HepG2 (cell line): ENCODE data around the gene FLAD1. TPM values are rescaled to one million over a fixed set of nuclear protein-coding genes. Genes with fewer than 3 reads are reported as not detected.

Source experiments
- ETV5 ChIP-seq: IDR thresholded peaks from 2 replicates; pipeline ENCODE4 v1.6.1; 2018; ENCODE audit warnings: missing biosample characterization, missing genetic modification reagents, inconsistent platforms, borderline replicate concordance
- GZF1 ChIP-seq: sonication (generic); formaldehyde crosslinking; IDR thresholded peaks from 2 replicates; pipeline ENCODE4 v1.5.1; 2020; ENCODE audit warnings: mild to moderate bottlenecking, missing genetic modification reagents
- HBP1 ChIP-seq: IDR thresholded peaks from 2 replicates; pipeline ENCODE4 v1.6.1; 2016; ENCODE audit warnings: low read depth, control low read depth
- HOXA3 ChIP-seq: sonication (generic); formaldehyde crosslinking; IDR thresholded peaks from 2 replicates; pipeline ENCODE4 v1.5.0; 2020; ENCODE audit warnings: missing genetic modification reagents
- HOXA5 ChIP-seq: sonication (generic); formaldehyde crosslinking; IDR thresholded peaks from 2 replicates; pipeline ENCODE4 v1.4.0; 2020; ENCODE audit warnings: missing genetic modification reagents
- ISX ChIP-seq: sonication (generic); formaldehyde crosslinking; conservative IDR thresholded peaks from 2 replicates; pipeline ENCODE4 v1.5.0; 2020; ENCODE audit warnings: missing genetic modification reagents
- JUND ChIP-seq: sonication (generic); formaldehyde crosslinking; IDR thresholded peaks from 2 replicates; pipeline ENCODE4 v1.8.0; 2022; ENCODE audit warnings: mild to moderate bottlenecking, missing genetic modification reagents
- KIAA2018 ChIP-seq: sonication (generic); formaldehyde crosslinking; IDR thresholded peaks from 2 replicates; pipeline ENCODE4 v1.5.0; 2020; ENCODE audit warnings: mild to moderate bottlenecking, missing genetic modification reagents, borderline replicate concordance
- MYPOP ChIP-seq: sonication (generic); formaldehyde crosslinking; IDR thresholded peaks from 2 replicates; pipeline ENCODE4 v1.8.1; 2023; ENCODE audit warnings: mild to moderate bottlenecking, moderate library complexity, missing genetic modification reagents
- NKX3-1 ChIP-seq: sonication (generic); formaldehyde crosslinking; IDR thresholded peaks from 2 replicates; pipeline ENCODE4 v1.5.0; 2020; ENCODE audit warnings: missing genetic modification reagents
- POLR2AphosphoS5 ChIP-seq: IDR thresholded peaks from 2 replicates; pipeline ENCODE4 v1.6.1; 2012; ENCODE audit warnings: low read depth, low read length
- THYN1 ChIP-seq: sonication (generic); formaldehyde crosslinking; IDR thresholded peaks from 2 replicates; pipeline ENCODE4 v1.8.1; 2023; ENCODE audit warnings: low read depth, mild to moderate bottlenecking, moderate library complexity, missing genetic modification reagents, borderline replicate concordance
- U2AF1 ChIP-seq: fragments of 200-400 bp; formaldehyde crosslinking; optimal IDR thresholded peaks from 2 replicates; pipeline ENCODE3; 2017; ENCODE audit warnings: mild to moderate bottlenecking, low read depth, low read length
- ZFP91 ChIP-seq: sonication (generic); formaldehyde crosslinking; IDR thresholded peaks from 2 replicates; pipeline ENCODE4 v1.9.0; 2022; ENCODE audit warnings: missing genetic modification reagents, mild to moderate bottlenecking, borderline replicate concordance
- ZNF20 ChIP-seq: sonication (generic); formaldehyde crosslinking; IDR thresholded peaks from 2 replicates; pipeline ENCODE4 v1.4.0; 2020; ENCODE audit warnings: mild to moderate bottlenecking, moderate library complexity, missing genetic modification reagents
- ZNF343 ChIP-seq: sonication (generic); formaldehyde crosslinking; IDR thresholded peaks from 2 replicates; pipeline ENCODE4 v1.4.0; 2020; ENCODE audit warnings: mild to moderate bottlenecking, missing genetic modification reagents
- ZSCAN22 ChIP-seq: sonication (generic); formaldehyde crosslinking; IDR thresholded peaks from 2 replicates; pipeline ENCODE4 v1.4.0; 2020; ENCODE audit warnings: mild to moderate bottlenecking, missing genetic modification reagents
- polyA plus RNA-seq, 8 experiments: library from polyadenylated mRNA; depleted of rRNA in 3 of 8; stranded (reverse) in 7 of 8; unstranded in 1 of 8; fragments of >200 nt; fragmentation: Illumina TruSeq in 4 of 8; extraction: Trizol in 4 of 8; gene quantifications; 2 replicates each; pipeline versions ENCODE4 v1.2.1 to v1.2.3, GENCODE V29; 2011 to 2016; ENCODE audit warnings: low read depth in 4 of 8, missing spikeins in 1 of 8, mixed read lengths in 1 of 8; ENCODE audit not compliant: insufficient read depth in 1 of 8
- total RNA-seq, 5 experiments: library from RNA; depleted of rRNA; stranded (reverse); fragments of >200 nt; fragmentation: Illumina TruSeq; extraction: Trizol; gene quantifications; 2 replicates each; pipeline ENCODE4 v1.2.3, GENCODE V29; 2016; ENCODE audit warnings: low read depth in 1 of 5

FLAD1 gene
- total and polyA plus RNA-seq, 2 of the 13 experiments (the other 11 are each of a cell fraction or from before 2014, with no cell fraction given), result 25.9 to 32.8 TPM

GRCh38 chr1:154999571-155000410 is 16.6 kb downstream of the FLAD1 start (continued):
- TF ChIP-seq ISX (CRISPR knock-in tag), result no peak
- peak; percentile 20; the same call in 1 of the 2 replicates for TF ChIP-seq HBP1 (CRISPR knock-in tag)
- 0 out of 2 replicates have a peak, but pooled peaks have one; percentile 49 for TF ChIP-seq ZFP91 (CRISPR knock-in tag)
- no peak for TF ChIP-seq JUND (CRISPR knock-in tag)
- TF ChIP-seq ZNF343 (CRISPR knock-in tag), result no peak
- TF ChIP-seq KIAA2018, result no peak
- TF ChIP-seq POLR2AphosphoS5, result peak; percentile 23; the same call in 1 of the 2 replicates
- no peak for TF ChIP-seq THYN1 (CRISPR knock-in tag)
- TF ChIP-seq MYPOP (CRISPR knock-in tag), result peak; percentile 24; the same call in 1 of the 2 replicates
- no peak for TF ChIP-seq GZF1
- 0 out of 2 replicates have a peak, but pooled peaks have one; percentile 45 for TF ChIP-seq ZNF20
- 0 out of 2 replicates have a peak, but pooled peaks have one; percentile 10 for TF ChIP-seq HOXA5 (CRISPR knock-in tag)
- TF ChIP-seq NKX3-1 (CRISPR knock-in tag), result no peak
- TF ChIP-seq HOXA3 (CRISPR knock-in tag), result no peak; the same call in 1 of the 2 replicates
- no peak for TF ChIP-seq U2AF1
- no peak for TF ChIP-seq ZSCAN22 (CRISPR knock-in tag)
- TF ChIP-seq ETV5 (CRISPR knock-in tag), result no peak
